ENCODE measurements around the gene KCNQ1OT1.

Gene KCNQ1OT1

GRCh38 chr11:2591805-2592204 is 108.0 kb downstream of the KCNQ1OT1 start:
- no peak for DNase-seq

GRCh38 chr11:2590965-2591754 is 108.6 kb downstream of the KCNQ1OT1 start:
- no peak for DNase-seq

- DNase-seq = no peak
Observed at GRCh38 chr11:2590131-2590964, 109.4 kb downstream of the KCNQ1OT1 start.

GRCh38 chr11:2589538-2589934 is 110.3 kb downstream of the KCNQ1OT1 start:
- DNase-seq = no peak

- DNase-seq = no peak
Observed at GRCh38 chr11:2588809-2589537, 110.8 kb downstream of the KCNQ1OT1 start.

GRCh38 chr11:2587976-2588748 is 111.6 kb downstream of the KCNQ1OT1 start:
- no peak for DNase-seq

GRCh38 chr11:2587132-2587930 is 112.5 kb downstream of the KCNQ1OT1 start:
- DNase-seq = no peak

GRCh38 chr11:2586793-2587131 is 113.0 kb downstream of the KCNQ1OT1 start:
- no peak for DNase-seq

GRCh38 chr11:2586087-2586792 is 113.6 kb downstream of the KCNQ1OT1 start:
- no peak for DNase-seq

GRCh38 chr11:2585566-2586086 is 114.2 kb downstream of the KCNQ1OT1 start:
- DNase-seq = no peak

- DNase-seq = no peak
Observed at GRCh38 chr11:2584812-2585565, 114.8 kb downstream of the KCNQ1OT1 start.

GRCh38 chr11:2584434-2584811 is 115.4 kb downstream of the KCNQ1OT1 start:
- DNase-seq = no peak

GRCh38 chr11:2583605-2583958 is 116.2 kb downstream of the KCNQ1OT1 start:
- DNase-seq = no peak

- no peak for DNase-seq
Observed at GRCh38 chr11:2582946-2583604, 116.7 kb downstream of the KCNQ1OT1 start.

GRCh38 chr11:2582351-2582945 is 117.3 kb downstream of the KCNQ1OT1 start:
- DNase-seq = no peak

GRCh38 chr11:2581931-2582350 is 117.9 kb downstream of the KCNQ1OT1 start:
- no peak for DNase-seq

GRCh38 chr11:2581151-2581930 is 118.5 kb downstream of the KCNQ1OT1 start:
- DNase-seq = no peak

- no peak for DNase-seq
Observed at GRCh38 chr11:2580571-2581001, 119.2 kb downstream of the KCNQ1OT1 start.

All from NCI-H524 (cell line).